HG03108 (cell line): Measurements from ENCODE around the gene ALDH1A2.
"Not testable (repeated sequence)": the region's sequence is repeated elsewhere in the genome, so short reads cannot be mapped to it uniquely, and the experiment has no call there.

Experiments used
- ATAC-seq: cut with Tn5 transposase; IDR thresholded peaks from one replicate; pipeline ENCODE4 v1.9.1; 2021; ENCODE audit warnings: moderate library complexity; ENCODE audit not compliant: unreplicated experiment

The ALDH1A2 gene

GRCh38 chr15:58069008-58069407 is 3.5 kb upstream of the ALDH1A2 start:
- ATAC-seq: no peak

- ATAC-seq: no peak
Observed at GRCh38 chr15:58066042-58066867, 744 bp upstream of the ALDH1A2 start.

GRCh38 chr15:58064980-58065444 is 499 bp downstream of the ALDH1A2 start:
- ATAC-seq: no peak

- ATAC-seq: no peak
Observed at GRCh38 chr15:58064082-58064979, 1.2 kb downstream of the ALDH1A2 start.

GRCh38 chr15:58063614-58064013 is 1.9 kb downstream of the ALDH1A2 start:
- ATAC-seq: no peak

- no peak for ATAC-seq
Observed at GRCh38 chr15:58062983-58063382, 2.5 kb downstream of the ALDH1A2 start.

- no peak for ATAC-seq
Observed at GRCh38 chr15:58062175-58062574, 3.3 kb downstream of the ALDH1A2 start.

GRCh38 chr15:58060575-58060974 is 4.9 kb downstream of the ALDH1A2 start:
- ATAC-seq: no peak

GRCh38 chr15:58058729-58059128 is 6.8 kb downstream of the ALDH1A2 start:
- no peak for ATAC-seq

GRCh38 chr15:58058073-58058472 is 7.4 kb downstream of the ALDH1A2 start:
- no peak for ATAC-seq

- no peak for ATAC-seq
Observed at GRCh38 chr15:58057559-58057958, 8.0 kb downstream of the ALDH1A2 start.

GRCh38 chr15:58056015-58056414 is 9.5 kb downstream of the ALDH1A2 start:
- ATAC-seq: no peak

- ATAC-seq: no peak
Observed at GRCh38 chr15:58053315-58054153, 12.0 kb downstream of the ALDH1A2 start.

GRCh38 chr15:58052334-58052733 is 13.2 kb downstream of the ALDH1A2 start:
- no peak for ATAC-seq

- ATAC-seq: no peak
Observed at GRCh38 chr15:58049520-58050227, 15.8 kb downstream of the ALDH1A2 start.

GRCh38 chr15:58048261-58048660 is 17.2 kb downstream of the ALDH1A2 start:
- no peak for ATAC-seq

- no peak for ATAC-seq
Observed at GRCh38 chr15:58047149-58047548, 18.4 kb downstream of the ALDH1A2 start.

- ATAC-seq: no peak
Observed at GRCh38 chr15:58046467-58046866, 19.0 kb downstream of the ALDH1A2 start.

GRCh38 chr15:58045376-58045775 is 20.1 kb downstream of the ALDH1A2 start:
- not testable (repeated sequence) for ATAC-seq

GRCh38 chr15:58044551-58044950 is 21.0 kb downstream of the ALDH1A2 start:
- no peak for ATAC-seq
